Measurements from ENCODE around the gene ERCC8. TPM values are rescaled to one million over a fixed set of nuclear protein-coding genes. Genes with fewer than 3 reads are reported as not detected.

The ERCC8 gene
- total and polyA plus RNA-seq, 9 of the 15 experiments (the other 6 are each of a cell fraction or from before 2014, with no cell fraction given): 10.1 to 41.8 (median 24.4) TPM

DNA sequence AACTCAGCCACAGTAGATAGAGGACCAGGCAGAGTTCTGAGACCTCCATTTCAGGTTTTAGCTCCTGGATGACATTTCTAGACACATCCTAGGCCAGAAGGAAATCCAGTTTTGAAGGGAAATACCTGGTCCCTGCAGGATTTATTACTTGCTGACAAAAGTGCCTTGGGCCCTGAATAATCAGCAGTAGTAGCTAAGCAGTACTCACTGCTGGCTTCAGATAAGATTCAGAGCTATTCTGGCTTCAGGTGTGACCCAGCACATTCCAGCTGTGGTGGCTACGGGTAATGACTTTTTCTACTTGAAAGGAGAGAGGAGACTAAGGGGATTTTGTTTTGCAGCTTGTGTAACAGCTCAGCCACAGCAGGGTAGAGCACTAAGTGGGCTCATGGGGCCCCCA, 34.1 kb upstream of the ERCC8 start (continued):
- TF ChIP-seq KAT8 (IDR thresholded peaks at IDR 0.05; ENCODE audit: low read depth): no peak
- TF ChIP-seq ZNF23 (CRISPR knock-in tag; IDR thresholded peaks at IDR 0.05): no peak
- no peak for TF ChIP-seq POLR3G (IDR thresholded peaks at IDR 0.05; ENCODE audit: extremely low read depth, insufficient read length, insufficient replicate concordance)
- TF ChIP-seq, protein P1, sequence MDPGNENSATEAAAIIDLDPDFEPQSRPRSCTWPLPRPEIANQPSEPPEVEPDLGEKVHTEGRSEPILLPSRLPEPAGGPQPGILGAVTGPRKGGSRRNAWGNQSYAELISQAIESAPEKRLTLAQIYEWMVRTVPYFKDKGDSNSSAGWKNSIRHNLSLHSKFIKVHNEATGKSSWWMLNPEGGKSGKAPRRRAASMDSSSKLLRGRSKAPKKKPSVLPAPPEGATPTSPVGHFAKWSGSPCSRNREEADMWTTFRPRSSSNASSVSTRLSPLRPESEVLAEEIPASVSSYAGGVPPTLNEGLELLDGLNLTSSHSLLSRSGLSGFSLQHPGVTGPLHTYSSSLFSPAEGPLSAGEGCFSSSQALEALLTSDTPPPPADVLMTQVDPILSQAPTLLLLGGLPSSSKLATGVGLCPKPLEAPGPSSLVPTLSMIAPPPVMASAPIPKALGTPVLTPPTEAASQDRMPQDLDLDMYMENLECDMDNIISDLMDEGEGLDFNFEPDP (CRISPR knock-in tag; IDR thresholded peaks at IDR 0.05): no peak
- TF ChIP-seq ZNF175 (CRISPR knock-in tag; IDR thresholded peaks at IDR 0.05; ENCODE audit: low read depth): 0 out of 2 replicates have a peak, but pooled peaks have one; percentile 47
- 0 out of 2 replicates have a peak, but pooled peaks have one; percentile 22 for TF ChIP-seq VEZF1 (CRISPR knock-in tag; IDR thresholded peaks at IDR 0.05)
- peak; percentile 74; the same call in 1 of the 2 replicates for TF ChIP-seq NBN (IDR thresholded peaks at IDR 0.05; ENCODE audit: low read depth)
- TF ChIP-seq DACH1 (IDR thresholded peaks at IDR 0.05; ENCODE audit: partially characterized antibody): peak; percentile 67
- TF ChIP-seq ATF4 (CRISPR knock-in tag; IDR thresholded peaks at IDR 0.05): 0 out of 2 replicates have a peak, but pooled peaks have one; percentile 43
- 0 out of 2 replicates have a peak, but pooled peaks have one; percentile 44 for TF ChIP-seq ZNF589 (CRISPR knock-in tag; IDR thresholded peaks at IDR 0.05; ENCODE audit: low read depth)
- peak; percentile 72 for TF ChIP-seq CXXC5 (CRISPR knock-in tag; IDR thresholded peaks at IDR 0.05)
- TF ChIP-seq JUND (IDR thresholded peaks at IDR 0.05; ENCODE audit: borderline replicate concordance, low read depth, low read length): peak; percentile 69; the same call in 1 of the 2 replicates
- TF ChIP-seq JUND (tag; IDR thresholded peaks at IDR 0.05; ENCODE audit: borderline replicate concordance, low read depth, low read length): no peak; the same call in 2 of the 3 replicates
- peak; percentile 99 for TF ChIP-seq MEIS2 (IDR thresholded peaks at IDR 0.05; ENCODE audit: partially characterized antibody)
- peak; percentile 74; the same call in 1 of the 2 replicates for TF ChIP-seq ZNF644 (tag; IDR thresholded peaks at IDR 0.05; ENCODE audit: low read depth)
- peak; percentile 94 for TF ChIP-seq NCOR1 (IDR thresholded peaks at IDR 0.05)
- TF ChIP-seq, protein P2, sequence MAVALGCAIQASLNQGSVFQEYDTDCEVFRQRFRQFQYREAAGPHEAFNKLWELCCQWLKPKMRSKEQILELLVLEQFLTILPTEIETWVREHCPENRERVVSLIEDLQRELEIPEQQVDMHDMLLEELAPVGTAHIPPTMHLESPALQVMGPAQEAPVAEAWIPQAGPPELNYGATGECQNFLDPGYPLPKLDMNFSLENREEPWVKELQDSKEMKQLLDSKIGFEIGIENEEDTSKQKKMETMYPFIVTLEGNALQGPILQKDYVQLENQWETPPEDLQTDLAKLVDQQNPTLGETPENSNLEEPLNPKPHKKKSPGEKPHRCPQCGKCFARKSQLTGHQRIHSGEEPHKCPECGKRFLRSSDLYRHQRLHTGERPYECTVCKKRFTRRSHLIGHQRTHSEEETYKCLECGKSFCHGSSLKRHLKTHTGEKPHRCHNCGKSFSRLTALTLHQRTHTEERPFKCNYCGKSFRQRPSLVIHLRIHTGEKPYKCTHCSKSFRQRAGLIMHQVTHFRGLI (CRISPR knock-in tag; IDR thresholded peaks at IDR 0.05): no peak
- TF ChIP-seq TCF3 (CRISPR knock-in tag; IDR thresholded peaks at IDR 0.05): peak; percentile 98
- peak; percentile 24; the same call in 1 of the 2 replicates for TF ChIP-seq ZNF384 (IDR thresholded peaks at IDR 0.05; ENCODE audit: low read depth, low read length)
- TF ChIP-seq NONO (IDR thresholded peaks at IDR 0.05; ENCODE audit: low read depth in 2 of 2, low read length in 1 of 2): 0 out of 4 replicates have a peak, but pooled peaks of 1 of the 2 experiments have one; percentile 35
- 0 out of 4 replicates have a peak, but pooled peaks of 1 of the 2 experiments have one; percentile 22 for TF ChIP-seq MNT (conservative IDR thresholded peaks at IDR 0.05)
- TF ChIP-seq SMAD4 (CRISPR knock-in tag; conservative IDR thresholded peaks at IDR 0.05): peak; percentile 86

All from K562 (cell line).